Activated CD8-positive, alpha-beta T cell treated with anti-CD3 and anti-CD28 coated beads for 36 hours (primary cell): Measurements from ENCODE around the gene ADGRB3. TPM values are rescaled to one million over a fixed set of nuclear protein-coding genes. Genes with fewer than 3 reads are reported as not detected.

Source experiments
- ATAC-seq: fragments of 200-7000 bp; cut with Tn5 transposase; one replicate; pipeline ENCODE4 v1.10.0; 2021; ENCODE audit warnings: mild to moderate bottlenecking, moderate library complexity
- CTCF ChIA-PET: fragments of 350-600 bp; sonication (Branson Sonifier 250); formaldehyde crosslinking; loops from one replicate; lab custom pipeline; 2021; ENCODE audit warnings: antibody characterized with exemption; lab: Charles Lee
- POLR2A ChIA-PET: fragments of 350-600 bp; sonication (Branson Sonifier 250); formaldehyde crosslinking; loops from one replicate; lab custom pipeline; 2021; ENCODE audit warnings: antibody characterized with exemption; lab: Charles Lee
- DNase-seq: peaks from one replicate; pipeline ENCODE4 v3.0.0-alpha.2; 2020
- H3K27ac Mint-ChIP-seq: one replicate; pipeline ENCODE4 v1.8.0; 2021; ENCODE audit warnings: mild to moderate bottlenecking, mixed read lengths
- H3K27me3 Mint-ChIP-seq: one replicate; pipeline ENCODE4 v1.8.0; 2021; ENCODE audit warnings: mixed read lengths
- H3K36me3 Mint-ChIP-seq: one replicate; pipeline ENCODE4 v1.8.0; 2021; ENCODE audit warnings: low read depth, mixed read lengths
- H3K4me1 Mint-ChIP-seq: one replicate; pipeline ENCODE4 v1.8.0; 2021; ENCODE audit warnings: low read depth, mixed read lengths
- H3K4me3 Mint-ChIP-seq: one replicate; pipeline ENCODE4 v1.8.0; 2021; ENCODE audit warnings: mild to moderate bottlenecking, moderate library complexity, mixed read lengths
- H3K9me3 Mint-ChIP-seq: one replicate; pipeline ENCODE4 v1.8.0; 2021; ENCODE audit warnings: mixed read lengths
- intact Hi-C: fragments of 100-400 bp; cut with micrococcal nuclease; formaldehyde crosslinking; loops from one replicate; pipeline ENCODE4 v1.10.0; 2022
- total RNA-seq, 2 experiments: library from RNA; stranded (reverse); gene quantifications; one replicate each; pipeline ENCODE4 v1.2.3, GENCODE V29; 2021
- TF ChIP-seq, protein P1 (sequence below): fragments of 200-600 bp; IDR thresholded peaks from one replicate; pipeline ENCODE4 v1.8.0; 2022; ENCODE audit warnings: antibody characterized with exemption, mild to moderate bottlenecking

The ADGRB3 gene
- total RNA-seq, 2 experiments from 2014 or later: not detected

- no peak for ATAC-seq
- Mint-ChIP-seq H3K27me3 (no peaks in the 10 kb centered on the region), H3K27ac (no peak overlapping the region), H3K36me3 (no peaks in the 10 kb centered on the region), H3K4me3 (no peak overlapping the region), H3K9me3 (no peaks in the 10 kb centered on the region), H3K4me1 (no peaks in the 10 kb centered on the region)
- no peak for DNase-seq
- intact Hi-C loops: no loop called here
- TF ChIP-seq, protein P1, sequence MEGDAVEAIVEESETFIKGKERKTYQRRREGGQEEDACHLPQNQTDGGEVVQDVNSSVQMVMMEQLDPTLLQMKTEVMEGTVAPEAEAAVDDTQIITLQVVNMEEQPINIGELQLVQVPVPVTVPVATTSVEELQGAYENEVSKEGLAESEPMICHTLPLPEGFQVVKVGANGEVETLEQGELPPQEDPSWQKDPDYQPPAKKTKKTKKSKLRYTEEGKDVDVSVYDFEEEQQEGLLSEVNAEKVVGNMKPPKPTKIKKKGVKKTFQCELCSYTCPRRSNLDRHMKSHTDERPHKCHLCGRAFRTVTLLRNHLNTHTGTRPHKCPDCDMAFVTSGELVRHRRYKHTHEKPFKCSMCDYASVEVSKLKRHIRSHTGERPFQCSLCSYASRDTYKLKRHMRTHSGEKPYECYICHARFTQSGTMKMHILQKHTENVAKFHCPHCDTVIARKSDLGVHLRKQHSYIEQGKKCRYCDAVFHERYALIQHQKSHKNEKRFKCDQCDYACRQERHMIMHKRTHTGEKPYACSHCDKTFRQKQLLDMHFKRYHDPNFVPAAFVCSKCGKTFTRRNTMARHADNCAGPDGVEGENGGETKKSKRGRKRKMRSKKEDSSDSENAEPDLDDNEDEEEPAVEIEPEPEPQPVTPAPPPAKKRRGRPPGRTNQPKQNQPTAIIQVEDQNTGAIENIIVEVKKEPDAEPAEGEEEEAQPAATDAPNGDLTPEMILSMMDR: no peak
- ChIA-PET CTCF (no interaction called here), POLR2A (no interaction called here)
These were observed 696.8 kb downstream of the ADGRB3 start for GRCh38 chr6:69331886-69332285.

DNA sequence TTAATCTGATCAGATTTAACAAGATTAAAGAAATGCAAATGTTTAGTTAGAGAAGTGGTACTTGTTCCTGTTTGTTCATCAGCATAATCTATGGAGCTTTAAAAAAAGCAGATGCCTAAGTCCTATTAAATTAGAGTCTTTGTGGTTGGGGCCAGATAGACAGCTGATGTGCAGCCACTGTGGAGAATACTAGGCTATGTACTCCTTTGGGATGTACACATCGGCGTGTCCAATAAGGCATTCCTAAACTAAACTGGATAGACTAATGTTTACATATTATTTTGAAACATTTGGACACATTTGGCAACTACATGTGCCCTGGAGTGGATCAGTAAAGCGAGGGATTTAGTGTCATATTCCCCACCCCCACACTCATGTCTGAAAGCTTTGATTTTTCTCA, 702.2 kb downstream of the ADGRB3 start:
- TF ChIP-seq, protein P1: no peak
- CTCF ChIA-PET: no interaction called here
- intact Hi-C loops: no loop called here

DNA sequence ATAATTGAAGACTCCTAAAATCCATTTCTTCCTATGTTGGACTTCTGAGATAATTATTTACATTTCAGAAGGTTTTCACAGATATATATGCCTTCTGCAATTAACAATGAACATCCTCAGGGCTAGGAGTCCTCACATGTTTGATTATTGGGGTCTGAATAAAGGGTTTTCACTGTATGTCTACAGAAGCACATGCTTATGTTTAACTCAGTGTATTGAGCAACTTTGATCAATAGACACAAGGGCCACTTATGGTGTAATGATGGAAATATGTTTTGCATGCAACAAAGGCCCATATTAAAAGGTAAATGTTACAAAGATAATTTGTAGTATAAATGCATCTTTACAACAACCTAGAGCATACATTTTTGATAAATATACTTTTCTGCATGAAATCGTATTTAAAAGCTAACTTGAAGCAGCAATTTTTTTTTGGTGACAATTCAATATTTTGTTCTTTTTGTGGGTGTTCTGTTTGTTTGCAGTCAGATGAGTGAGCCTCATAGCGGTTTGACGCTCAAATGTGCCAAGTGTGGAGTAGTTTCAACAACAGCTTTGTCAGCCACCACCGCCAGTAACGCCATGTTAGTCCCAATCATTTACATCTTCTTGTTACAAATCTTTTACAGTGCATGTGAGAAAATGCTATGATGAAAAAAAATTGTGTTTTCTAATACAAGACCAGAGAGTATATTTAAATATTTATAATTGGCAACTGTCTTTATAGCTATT, 703.5 kb downstream of the ADGRB3 start:
- Mint-ChIP-seq H3K27ac (no peak overlapping the region), H3K4me1 (no peaks in the 10 kb centered on the region), H3K27me3 (no peaks in the 10 kb centered on the region), H3K9me3 (no peaks in the 10 kb centered on the region), H3K36me3 (no peaks in the 10 kb centered on the region), H3K4me3 (no peak overlapping the region)
- DNase-seq (no peak), ATAC-seq (no peak)
- CTCF ChIA-PET: no interaction called here
- intact Hi-C loops: no loop called here
- POLR2A ChIA-PET: interaction anchor here (0.6 kb wide), 1 partner anchor 87 kb away, joined by 3 read pairs; no protein-coding TSS in a partner anchor
- TF ChIP-seq, protein P1: no peak

More for the DNA sequence above, 702.2 kb downstream of the ADGRB3 start:
- POLR2A ChIA-PET: no interaction called here
- H3K27ac Mint-ChIP-seq: no peak overlapping the region
- DNase-seq (no peak), ATAC-seq (no peak)
- no peaks in the 10 kb centered on the region for H3K27me3 Mint-ChIP-seq
- no peaks in the 10 kb centered on the region for H3K9me3 Mint-ChIP-seq
- no peaks in the 10 kb centered on the region for H3K4me1 Mint-ChIP-seq
- no peak overlapping the region for H3K4me3 Mint-ChIP-seq
- H3K36me3 Mint-ChIP-seq: no peaks in the 10 kb centered on the region

DNA sequence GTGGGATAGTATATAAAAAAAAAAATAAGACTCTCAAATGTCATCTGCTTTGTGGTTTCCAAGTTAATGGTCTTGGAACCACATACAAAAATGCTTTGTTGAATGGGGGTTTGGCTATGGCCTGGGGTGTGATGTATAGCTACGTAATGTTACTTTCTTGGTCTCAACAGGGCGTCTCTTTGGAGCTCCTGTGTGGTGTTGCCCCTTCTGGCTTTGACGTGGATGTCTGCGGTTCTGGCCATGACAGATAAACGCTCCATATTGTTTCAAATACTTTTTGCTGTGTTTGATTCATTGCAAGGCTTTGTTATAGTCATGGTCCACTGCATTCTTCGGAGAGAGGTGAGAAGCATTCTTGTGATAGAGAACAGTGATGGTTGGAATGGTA, 704.1 kb downstream of the ADGRB3 start:
- POLR2A ChIA-PET: no interaction called here
- Mint-ChIP-seq H3K4me3 (no peak overlapping the region), H3K9me3 (no peaks in the 10 kb centered on the region), H3K27me3 (no peaks in the 10 kb centered on the region), H3K36me3 (no peaks in the 10 kb centered on the region), H3K4me1 (no peaks in the 10 kb centered on the region), H3K27ac (no peak overlapping the region)
- CTCF ChIA-PET: no interaction called here
- no peak for DNase-seq
- intact Hi-C loops: no loop called here
- ATAC-seq: no peak
- TF ChIP-seq, protein P1: no peak

- TF ChIP-seq, protein P1: no peak
- CTCF ChIA-PET: no interaction called here
- Mint-ChIP-seq H3K27me3 (no peaks in the 10 kb centered on the region), H3K4me1 (no peaks in the 10 kb centered on the region), H3K4me3 (no peak overlapping the region), H3K36me3 (no peaks in the 10 kb centered on the region), H3K27ac (no peak overlapping the region), H3K9me3 (no peaks in the 10 kb centered on the region)
- intact Hi-C loops: no loop called here
- no peak for DNase-seq
- ATAC-seq: no peak
- POLR2A ChIA-PET: no interaction called here
These were observed 705.1 kb downstream of the ADGRB3 start for GRCh38 chr6:69340196-69340595.
